GM10847 (cell line): ENCODE measurements around the gene CASZ1.

Source experiments
- POLR2A ChIP-seq: IDR thresholded peaks from 2 replicates; pipeline ENCODE4 v1.6.1; 2011; ENCODE audit not compliant: insufficient read length; ENCODE audit errors: extremely low read depth

Gene CASZ1

GRCh38 chr1:10777749-10778574, 18.5 kb downstream of the CASZ1 start:
- TF ChIP-seq POLR2A: no peak

- TF ChIP-seq POLR2A: no peak
These were observed 20.1 kb downstream of the CASZ1 start for GRCh38 chr1:10776190-10776905.

- TF ChIP-seq POLR2A: no peak
These were observed 20.7 kb downstream of the CASZ1 start for GRCh38 chr1:10775763-10776162.

GRCh38 chr1:10774615-10775310, 21.7 kb downstream of the CASZ1 start:
- no peak for TF ChIP-seq POLR2A

- no peak for TF ChIP-seq POLR2A
These were observed 22.4 kb downstream of the CASZ1 start for GRCh38 chr1:10773851-10774614.

GRCh38 chr1:10773376-10773775, 23.1 kb downstream of the CASZ1 start:
- no peak for TF ChIP-seq POLR2A

- TF ChIP-seq POLR2A: no peak
These were observed 23.7 kb downstream of the CASZ1 start for GRCh38 chr1:10772711-10773110.

GRCh38 chr1:10771789-10772188, 24.7 kb downstream of the CASZ1 start:
- TF ChIP-seq POLR2A: no peak

GRCh38 chr1:10768552-10768951, 27.9 kb downstream of the CASZ1 start:
- TF ChIP-seq POLR2A: no peak

- no peak for TF ChIP-seq POLR2A
These were observed 29.2 kb downstream of the CASZ1 start for GRCh38 chr1:10767282-10767681.

GRCh38 chr1:10765734-10766478, 30.5 kb downstream of the CASZ1 start:
- no peak for TF ChIP-seq POLR2A

- no peak for TF ChIP-seq POLR2A
These were observed 31.1 kb downstream of the CASZ1 start for GRCh38 chr1:10765304-10765703.

- TF ChIP-seq POLR2A: no peak
These were observed 32.1 kb downstream of the CASZ1 start for GRCh38 chr1:10764296-10764798.

- TF ChIP-seq POLR2A: no peak
These were observed 33.6 kb downstream of the CASZ1 start for GRCh38 chr1:10762875-10763274.

GRCh38 chr1:10762153-10762523, 34.3 kb downstream of the CASZ1 start:
- no peak for TF ChIP-seq POLR2A
